ENCODE data around the gene BRD4.
A peak's percentile ranks its signal among the peaks of the same experiment; 100 is the strongest.

The BRD4 gene

GRCh38 chr19:15251010-15251748 lies 81.2 kb downstream of the BRD4 start:
- Histone ChIP-seq H3K9me3 (ENCODE audit: control insufficient read depth in 1 of 2, low read length in 2 of 2) (no peaks in the 10 kb centered on the region), H3K27ac (ENCODE audit: low read depth, low read length) (peak overlapping the region; percentile 74), H3K4me1 (ENCODE audit: control insufficient read depth in 1 of 2, insufficient read depth in 2 of 2, low read length in 2 of 2) (peaks cover 40 to 47% of the 10 kb centered on the region in 2 donors), H3K36me3 (ENCODE audit: control insufficient read depth in 1 of 2, insufficient read depth in 2 of 2, low read length in 2 of 2) (peaks cover 53 to 93% of the 10 kb centered on the region in 2 donors), H3K27me3 (ENCODE audit: control insufficient read depth in 1 of 2, insufficient read depth in 2 of 2, low read length in 2 of 2) (no peaks in the 10 kb centered on the region), H3K4me3 (ENCODE audit: low read depth in 1 of 2, low read length in 2 of 2) (no peak overlapping the region), H3K9ac (ENCODE audit: low read depth in 1 of 2, low read length in 2 of 2) (no peak overlapping the region)

GRCh38 chr19:15250640-15250993 lies 81.7 kb downstream of the BRD4 start:
- Histone ChIP-seq H3K9ac (ENCODE audit: low read depth in 1 of 2, low read length in 2 of 2) (no peak overlapping the region), H3K4me1 (ENCODE audit: control insufficient read depth in 1 of 2, insufficient read depth in 2 of 2, low read length in 2 of 2) (peaks cover 40 to 47% of the 10 kb centered on the region in 2 donors), H3K4me3 (ENCODE audit: low read depth in 1 of 2, low read length in 2 of 2) (no peak overlapping the region), H3K27ac (ENCODE audit: low read depth, low read length) (peak overlapping the region; percentile 28), H3K36me3 (ENCODE audit: control insufficient read depth in 1 of 2, insufficient read depth in 2 of 2, low read length in 2 of 2) (peaks cover 49 to 93% of the 10 kb centered on the region in 2 donors), H3K9me3 (ENCODE audit: control insufficient read depth in 1 of 2, low read length in 2 of 2) (no peaks in the 10 kb centered on the region), H3K27me3 (ENCODE audit: control insufficient read depth in 1 of 2, insufficient read depth in 2 of 2, low read length in 2 of 2) (no peaks in the 10 kb centered on the region)

DNA sequence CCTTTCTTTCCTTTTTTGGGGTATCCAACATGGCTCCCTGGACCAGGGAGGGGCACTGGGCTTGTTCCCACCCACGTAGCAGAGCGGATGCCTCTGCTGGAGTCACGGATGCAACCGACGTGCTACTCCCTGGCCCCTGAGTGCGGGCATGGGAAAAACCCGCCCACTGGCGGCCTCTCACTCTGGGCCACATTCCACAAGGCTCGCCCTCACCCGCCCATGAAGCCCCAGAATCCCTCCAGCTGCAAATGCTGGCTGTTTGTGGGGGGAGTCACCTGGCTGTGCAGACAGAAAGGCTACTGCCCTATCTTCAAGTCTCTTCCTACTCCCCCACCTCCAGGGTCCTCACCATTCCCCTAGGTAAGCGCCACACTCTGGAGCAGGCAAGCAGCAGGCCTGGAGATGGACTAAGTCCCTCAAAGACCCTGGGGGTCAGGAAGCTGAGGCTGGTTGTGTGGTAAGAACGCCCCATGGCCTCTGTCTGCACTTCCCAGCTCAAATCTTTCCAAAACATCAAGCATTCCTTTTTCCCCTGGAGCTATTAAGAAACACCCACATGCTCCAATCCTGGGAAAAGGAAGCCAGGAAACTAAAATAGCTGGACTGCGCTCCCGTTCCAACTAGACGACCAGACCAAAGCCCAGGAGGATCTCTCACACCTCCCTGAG lies 82.2 kb downstream of the BRD4 start:
- Histone ChIP-seq H3K9ac (ENCODE audit: low read depth in 1 of 2, low read length in 2 of 2) (peak overlapping the region in 1 of 2 donors; percentile 18), H3K36me3 (ENCODE audit: control insufficient read depth in 1 of 2, insufficient read depth in 2 of 2, low read length in 2 of 2) (peaks cover 44 to 93% of the 10 kb centered on the region in 2 donors), H3K27me3 (ENCODE audit: control insufficient read depth in 1 of 2, insufficient read depth in 2 of 2, low read length in 2 of 2) (no peaks in the 10 kb centered on the region), H3K9me3 (ENCODE audit: control insufficient read depth in 1 of 2, low read length in 2 of 2) (no peaks in the 10 kb centered on the region), H3K4me1 (ENCODE audit: control insufficient read depth in 1 of 2, insufficient read depth in 2 of 2, low read length in 2 of 2) (peaks cover 40 to 47% of the 10 kb centered on the region in 2 donors), H3K27ac (ENCODE audit: low read depth, low read length) (peak overlapping the region; percentile 47), H3K4me3 (ENCODE audit: low read depth in 1 of 2, low read length in 2 of 2) (no peak overlapping the region)

GRCh38 chr19:15249528-15249874 lies 82.8 kb downstream of the BRD4 start:
- Histone ChIP-seq H3K9ac (ENCODE audit: low read depth in 1 of 2, low read length in 2 of 2) (no peak overlapping the region), H3K27me3 (ENCODE audit: control insufficient read depth in 1 of 2, insufficient read depth in 2 of 2, low read length in 2 of 2) (no peaks in the 10 kb centered on the region), H3K36me3 (ENCODE audit: control insufficient read depth in 1 of 2, insufficient read depth in 2 of 2, low read length in 2 of 2) (peaks cover 44 to 93% of the 10 kb centered on the region in 2 donors)

DNA sequence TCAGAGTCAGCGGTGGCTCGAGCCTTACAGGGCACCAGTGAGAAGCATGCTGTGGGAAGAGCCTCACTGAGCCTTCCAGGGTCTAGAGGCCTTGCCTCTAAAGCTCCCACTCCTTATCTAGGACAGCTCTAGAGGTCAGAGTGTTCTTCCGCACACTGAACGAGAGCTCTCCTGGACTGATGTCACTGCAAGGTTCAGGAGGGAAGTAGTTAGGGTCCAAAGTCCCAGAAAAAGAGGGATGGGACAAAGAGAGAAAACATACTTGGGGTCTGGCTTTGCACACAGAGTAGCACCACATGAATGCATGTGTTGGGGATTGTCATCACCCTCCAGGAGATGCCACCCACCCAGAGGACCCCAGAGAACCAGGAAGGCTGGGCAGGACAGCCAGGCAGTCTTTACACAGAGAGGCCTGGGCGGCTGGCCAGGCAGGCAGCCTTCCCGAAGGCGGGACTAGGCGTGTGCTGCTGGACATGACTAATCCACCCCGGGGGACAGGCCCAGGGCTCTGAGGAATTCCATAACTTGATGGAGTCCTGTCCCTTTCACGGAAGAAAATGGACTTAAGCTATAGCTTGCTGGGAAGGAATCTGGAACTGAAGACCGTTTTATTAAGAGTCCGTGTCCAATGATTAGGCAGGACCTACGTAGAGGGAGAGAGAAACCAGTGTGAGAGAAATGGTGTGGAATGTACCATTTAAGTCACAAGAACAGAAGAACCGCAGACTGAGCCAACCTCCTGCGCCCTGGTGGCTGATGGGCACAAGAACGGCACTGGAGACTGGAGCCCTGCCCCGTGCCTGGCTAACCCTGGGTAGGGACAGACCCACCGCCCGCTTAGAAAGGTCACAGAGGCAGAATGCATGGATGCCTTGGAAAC lies 83.5 kb downstream of the BRD4 start:
- Histone ChIP-seq H3K4me1 (ENCODE audit: control insufficient read depth in 1 of 2, insufficient read depth in 2 of 2, low read length in 2 of 2) (peaks cover 40 to 47% of the 10 kb centered on the region in 2 donors), H3K27me3 (ENCODE audit: control insufficient read depth in 1 of 2, insufficient read depth in 2 of 2, low read length in 2 of 2) (no peaks in the 10 kb centered on the region), H3K4me3 (ENCODE audit: low read depth in 1 of 2, low read length in 2 of 2) (peak overlapping the region in 1 of 2 donors; percentile 15), H3K9me3 (ENCODE audit: control insufficient read depth in 1 of 2, low read length in 2 of 2) (no peaks in the 10 kb centered on the region), H3K9ac (ENCODE audit: low read depth in 1 of 2, low read length in 2 of 2) (peak overlapping the region; percentile 18 to 41), H3K36me3 (ENCODE audit: control insufficient read depth in 1 of 2, insufficient read depth in 2 of 2, low read length in 2 of 2) (peaks cover 40 to 91% of the 10 kb centered on the region in 2 donors), H3K27ac (ENCODE audit: low read depth, low read length) (peak overlapping the region; percentile 74)

More at GRCh38 chr19:15249528-15249874, 82.8 kb downstream of the BRD4 start:
- H3K27ac ChIP-seq (ENCODE audit: low read depth, low read length): peak overlapping the region; percentile 74
- H3K4me1 ChIP-seq (ENCODE audit: control insufficient read depth in 1 of 2, insufficient read depth in 2 of 2, low read length in 2 of 2): peaks cover 40 to 47% of the 10 kb centered on the region in 2 donors
- no peaks in the 10 kb centered on the region for H3K9me3 ChIP-seq (ENCODE audit: control insufficient read depth in 1 of 2, low read length in 2 of 2)
- H3K4me3 ChIP-seq (ENCODE audit: low read depth in 1 of 2, low read length in 2 of 2): no peak overlapping the region

- Histone ChIP-seq H3K9me3 (ENCODE audit: control insufficient read depth in 1 of 2, low read length in 2 of 2) (no peaks in the 10 kb centered on the region), H3K4me1 (ENCODE audit: control insufficient read depth in 1 of 2, insufficient read depth in 2 of 2, low read length in 2 of 2) (peaks cover 40 to 47% of the 10 kb centered on the region in 2 donors), H3K9ac (ENCODE audit: low read depth in 1 of 2, low read length in 2 of 2) (peak overlapping the region; percentile 18 to 41), H3K4me3 (ENCODE audit: low read depth in 1 of 2, low read length in 2 of 2) (peak overlapping the region in 1 of 2 donors; percentile 15), H3K27ac (ENCODE audit: low read depth, low read length) (peak overlapping the region; percentile 74), H3K36me3 (ENCODE audit: control insufficient read depth in 1 of 2, insufficient read depth in 2 of 2, low read length in 2 of 2) (peaks cover 38 to 90% of the 10 kb centered on the region in 2 donors), H3K27me3 (ENCODE audit: control insufficient read depth in 1 of 2, insufficient read depth in 2 of 2, low read length in 2 of 2) (no peaks in the 10 kb centered on the region)
These were observed 84.2 kb downstream of the BRD4 start for GRCh38 chr19:15248106-15248505.

DNA sequence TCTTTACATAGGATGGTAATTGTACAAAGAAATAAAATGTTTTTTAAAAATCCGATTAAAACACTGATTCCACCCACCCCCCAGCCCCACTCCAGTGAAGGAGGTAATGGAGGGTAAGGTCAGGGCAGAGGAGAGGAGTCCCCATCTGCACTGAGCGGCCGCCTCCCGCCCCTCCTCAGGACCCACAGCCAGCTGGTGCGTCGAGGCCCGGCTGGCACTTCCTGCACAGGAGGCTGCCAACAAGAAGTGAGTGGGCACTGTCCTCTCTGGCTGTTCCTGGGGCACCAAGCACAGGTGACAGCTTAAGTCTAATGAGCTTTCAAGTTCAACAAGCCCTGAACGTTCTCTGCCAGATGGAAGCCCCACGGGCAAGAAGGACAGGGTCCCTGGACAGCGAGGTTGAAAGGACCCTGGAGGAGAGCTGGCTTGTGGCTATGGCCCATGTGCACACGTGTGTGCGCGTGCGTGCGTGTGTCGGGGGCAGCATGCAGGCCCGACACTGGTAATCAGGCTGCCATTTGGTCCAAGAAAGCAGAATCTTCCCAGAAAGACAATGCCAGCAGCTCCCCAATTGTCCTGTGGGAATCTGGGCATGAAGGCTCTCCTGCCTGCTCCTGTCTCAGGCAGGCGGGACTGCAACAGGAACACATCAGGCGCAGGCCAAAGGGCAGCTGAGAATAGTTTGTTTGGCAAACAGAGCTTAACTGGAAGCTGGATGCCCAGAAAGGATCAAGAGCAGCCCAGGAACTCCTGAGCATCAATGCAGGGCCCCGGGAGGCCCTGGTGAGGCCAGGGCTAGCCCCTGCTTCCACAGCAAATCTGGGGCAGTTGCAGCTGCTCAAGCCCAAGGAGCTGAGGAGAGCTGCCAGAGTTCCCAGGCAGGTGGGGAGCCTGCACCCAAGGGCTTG lies 85.0 kb downstream of the BRD4 start:
- H3K27ac ChIP-seq (ENCODE audit: low read depth, low read length): peak overlapping the region; percentile 30

GRCh38 chr19:15246198-15246481 lies 86.2 kb downstream of the BRD4 start:
- Histone ChIP-seq H3K27ac (ENCODE audit: low read depth, low read length) (no peak overlapping the region), H3K9ac (ENCODE audit: low read depth in 1 of 2, low read length in 2 of 2) (no peak overlapping the region), H3K36me3 (ENCODE audit: control insufficient read depth in 1 of 2, insufficient read depth in 2 of 2, low read length in 2 of 2) (peaks cover 27 to 84% of the 10 kb centered on the region in 2 donors), H3K4me3 (ENCODE audit: low read depth in 1 of 2, low read length in 2 of 2) (no peak overlapping the region), H3K9me3 (ENCODE audit: control insufficient read depth in 1 of 2, low read length in 2 of 2) (no peaks in the 10 kb centered on the region), H3K27me3 (ENCODE audit: control insufficient read depth in 1 of 2, insufficient read depth in 2 of 2, low read length in 2 of 2) (no peaks in the 10 kb centered on the region), H3K4me1 (ENCODE audit: control insufficient read depth in 1 of 2, insufficient read depth in 2 of 2, low read length in 2 of 2) (peaks cover 35 to 37% of the 10 kb centered on the region in 2 donors)

More for the DNA sequence above, 85.0 kb downstream of the BRD4 start:
- Histone ChIP-seq H3K4me1 (ENCODE audit: control insufficient read depth in 1 of 2, insufficient read depth in 2 of 2, low read length in 2 of 2) (peaks cover 38 to 42% of the 10 kb centered on the region in 2 donors), H3K9me3 (ENCODE audit: control insufficient read depth in 1 of 2, low read length in 2 of 2) (no peaks in the 10 kb centered on the region), H3K27me3 (ENCODE audit: control insufficient read depth in 1 of 2, insufficient read depth in 2 of 2, low read length in 2 of 2) (no peaks in the 10 kb centered on the region), H3K36me3 (ENCODE audit: control insufficient read depth in 1 of 2, insufficient read depth in 2 of 2, low read length in 2 of 2) (peaks cover 30 to 86% of the 10 kb centered on the region in 2 donors), H3K9ac (ENCODE audit: low read depth in 1 of 2, low read length in 2 of 2) (no peak overlapping the region), H3K4me3 (ENCODE audit: low read depth in 1 of 2, low read length in 2 of 2) (no peak overlapping the region)

- no peak overlapping the region for H3K27ac ChIP-seq (ENCODE audit: low read depth, low read length)
- peaks cover 30 to 33% of the 10 kb centered on the region in 2 donors for H3K4me1 ChIP-seq (ENCODE audit: control insufficient read depth in 1 of 2, insufficient read depth in 2 of 2, low read length in 2 of 2)
- no peak overlapping the region for H3K9ac ChIP-seq (ENCODE audit: low read depth in 1 of 2, low read length in 2 of 2)
These were observed 86.8 kb downstream of the BRD4 start for GRCh38 chr19:15245370-15246197.

More at GRCh38 chr19:15245370-15246197, 86.8 kb downstream of the BRD4 start:
- H3K27me3 ChIP-seq (ENCODE audit: control insufficient read depth in 1 of 2, insufficient read depth in 2 of 2, low read length in 2 of 2): no peaks in the 10 kb centered on the region
- H3K36me3 ChIP-seq (ENCODE audit: control insufficient read depth in 1 of 2, insufficient read depth in 2 of 2, low read length in 2 of 2): peaks cover 27 to 84% of the 10 kb centered on the region in 2 donors
- no peak overlapping the region for H3K4me3 ChIP-seq (ENCODE audit: low read depth in 1 of 2, low read length in 2 of 2)
- no peaks in the 10 kb centered on the region for H3K9me3 ChIP-seq (ENCODE audit: control insufficient read depth in 1 of 2, low read length in 2 of 2)

Data from duodenal mucosa (tissue), 2 donors.